ENCODE measurements around the gene TSPAN13.
A peak's percentile ranks its signal among the peaks of the same experiment; 100 is the strongest.

The TSPAN13 gene

GRCh38 chr7:16753102-16753931 lies at the start of gene TSPAN13:
Gene TSPAN13 (plus strand): TSS chr7:16753755. CDS start chr7:16753968, 213 bp downstream.
- in situ Hi-C loops (cut with HindIII; ENCODE audit: low pct_ligation_motif_present, low pct_unique_long_range_greater_than_20kb, low sequenced_read_pairs): no loop called here
- peak; percentile 91 for DNase-seq

- in situ Hi-C loops (cut with HindIII; ENCODE audit: low pct_ligation_motif_present, low pct_unique_long_range_greater_than_20kb, low sequenced_read_pairs): no loop called here
- peak; percentile 25 for DNase-seq
Observed at GRCh38 chr7:16708511-16708910, 45.0 kb upstream of the TSPAN13 start.

- DNase-seq: peak; percentile 98
- in situ Hi-C loops (cut with HindIII; ENCODE audit: low pct_ligation_motif_present, low pct_unique_long_range_greater_than_20kb, low sequenced_read_pairs): no loop called here
Observed at GRCh38 chr7:16708980-16709379, 44.6 kb upstream of the TSPAN13 start.

DNA sequence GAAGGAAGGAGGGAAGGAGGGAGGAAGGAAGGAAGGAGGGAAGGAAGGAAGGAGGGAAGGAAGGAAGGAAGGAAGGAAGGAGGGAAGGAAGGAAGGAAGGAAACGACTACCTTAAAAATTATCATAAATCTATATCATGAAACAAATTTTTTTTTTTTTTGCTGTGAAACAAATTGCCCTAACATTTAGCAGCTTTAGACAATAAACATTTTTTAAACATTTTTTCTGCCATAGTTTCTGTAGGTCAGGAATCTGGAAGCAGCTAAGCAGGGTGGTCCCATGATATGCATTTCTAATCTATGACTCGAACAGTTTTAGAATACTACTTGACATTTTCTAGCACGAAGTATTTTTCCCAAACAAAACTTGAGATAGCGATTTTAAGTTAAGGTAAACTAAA lies 42.9 kb upstream of the TSPAN13 start:
- in situ Hi-C loops (cut with HindIII; ENCODE audit: low pct_ligation_motif_present, low pct_unique_long_range_greater_than_20kb, low sequenced_read_pairs): no loop called here
- no peak for DNase-seq

DNA sequence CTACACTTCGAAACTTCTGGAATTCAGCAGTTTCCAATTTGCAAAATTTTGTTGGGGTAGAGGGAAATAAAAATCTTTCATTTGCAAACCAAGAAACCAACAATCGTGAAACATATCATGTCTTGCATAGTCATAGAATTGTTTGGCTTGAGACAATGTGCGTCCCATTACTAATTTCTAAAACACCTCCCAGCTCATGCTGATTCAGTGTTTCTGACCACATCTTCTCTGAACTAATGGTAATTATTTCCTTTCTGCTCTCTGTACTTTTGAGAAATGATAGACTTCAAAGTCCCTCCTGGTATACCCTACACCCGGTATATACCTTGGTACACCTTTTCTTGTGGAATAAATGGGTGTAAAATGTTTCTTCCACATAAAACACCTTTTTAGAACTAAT lies 41.8 kb upstream of the TSPAN13 start:
- in situ Hi-C loops (cut with HindIII; ENCODE audit: low pct_ligation_motif_present, low pct_unique_long_range_greater_than_20kb, low sequenced_read_pairs): no loop called here
- peak; percentile 31 for DNase-seq

- peak; percentile 96 for DNase-seq
- in situ Hi-C loops (cut with HindIII; ENCODE audit: low pct_ligation_motif_present, low pct_unique_long_range_greater_than_20kb, low sequenced_read_pairs): no loop called here
Observed at GRCh38 chr7:16712916-16713315, 40.6 kb upstream of the TSPAN13 start.

DNA sequence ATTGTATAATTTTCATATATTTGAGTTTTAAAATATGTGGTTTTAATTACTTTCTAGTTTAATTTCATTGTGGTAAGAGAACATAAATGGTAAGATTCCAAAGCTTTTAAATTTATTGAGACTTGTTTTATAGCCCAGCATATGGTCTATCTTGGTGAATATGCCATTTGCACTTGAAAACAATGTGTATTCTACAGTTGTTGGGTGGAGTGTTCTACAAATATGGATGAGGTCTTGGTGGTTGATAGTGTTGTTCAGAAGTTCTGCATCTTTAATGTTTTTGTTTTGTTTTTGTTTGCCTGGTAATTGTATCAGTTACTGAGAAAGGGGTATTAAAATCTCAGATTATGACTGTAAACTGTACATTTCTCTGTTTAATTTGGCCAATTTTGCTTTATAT lies 37.6 kb upstream of the TSPAN13 start:
- in situ Hi-C loops (cut with HindIII; ENCODE audit: low pct_ligation_motif_present, low pct_unique_long_range_greater_than_20kb, low sequenced_read_pairs): no loop called here
- DNase-seq: no peak

DNA sequence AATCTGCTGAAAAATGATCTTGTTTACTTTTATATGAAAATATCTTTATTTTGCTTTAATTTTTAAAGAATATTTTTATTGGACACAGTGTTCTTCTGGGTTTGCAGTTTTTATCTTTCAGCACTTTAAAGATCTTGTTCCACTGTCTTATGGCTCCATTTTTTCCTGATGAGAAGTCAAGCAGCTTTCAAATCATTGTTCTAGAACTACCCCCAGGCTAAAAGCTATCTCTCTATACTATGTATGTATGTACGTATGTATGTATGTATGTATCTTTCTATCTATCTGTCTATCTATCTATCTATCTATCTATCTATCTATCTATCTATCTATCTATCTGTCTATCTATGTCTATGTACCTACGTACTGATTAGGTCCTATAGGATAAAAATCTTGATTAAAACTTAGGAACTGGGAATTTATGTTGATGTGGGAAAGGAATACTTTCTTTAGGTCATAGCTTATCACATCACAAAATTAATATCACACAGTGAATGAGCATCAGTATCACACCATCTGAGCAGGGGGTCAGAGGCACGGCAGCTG lies 35.4 kb upstream of the TSPAN13 start:
- in situ Hi-C loops (cut with HindIII; ENCODE audit: low pct_ligation_motif_present, low pct_unique_long_range_greater_than_20kb, low sequenced_read_pairs): no loop called here
- DNase-seq: no peak

- in situ Hi-C loops (cut with HindIII; ENCODE audit: low pct_ligation_motif_present, low pct_unique_long_range_greater_than_20kb, low sequenced_read_pairs): no loop called here
- DNase-seq: no peak
Observed at GRCh38 chr7:16719699-16720098, 33.9 kb upstream of the TSPAN13 start.

DNA sequence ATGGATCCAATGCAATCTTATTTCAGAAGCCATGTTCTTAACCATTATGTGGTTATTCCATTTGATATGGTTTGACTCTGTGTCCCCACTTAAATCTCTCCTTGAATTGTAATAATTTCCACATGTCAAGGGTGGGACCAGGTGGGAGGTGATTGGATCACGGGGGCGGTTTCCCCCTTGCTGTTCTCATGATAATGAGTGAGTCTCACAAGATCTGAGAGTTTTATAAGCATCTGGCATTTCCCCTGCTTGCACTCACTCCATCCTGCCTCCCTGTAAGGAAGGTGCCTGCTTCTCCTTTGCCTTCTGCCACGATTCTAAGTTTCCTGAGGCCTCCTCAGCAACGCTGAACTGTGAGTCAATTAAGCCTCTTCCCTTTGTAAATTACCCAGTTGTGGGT lies 32.0 kb upstream of the TSPAN13 start:
- in situ Hi-C loops (cut with HindIII; ENCODE audit: low pct_ligation_motif_present, low pct_unique_long_range_greater_than_20kb, low sequenced_read_pairs): no loop called here

GRCh38 chr7:16724344-16724743 lies 29.2 kb upstream of the TSPAN13 start:
- in situ Hi-C loops (cut with HindIII; ENCODE audit: low pct_ligation_motif_present, low pct_unique_long_range_greater_than_20kb, low sequenced_read_pairs): no loop called here
- DNase-seq: no peak

More for the DNA sequence above, 32.0 kb upstream of the TSPAN13 start:
- DNase-seq: no peak

- in situ Hi-C loops (cut with HindIII; ENCODE audit: low pct_ligation_motif_present, low pct_unique_long_range_greater_than_20kb, low sequenced_read_pairs): no loop called here
- no peak for DNase-seq
Observed at GRCh38 chr7:16726189-16726588, 27.4 kb upstream of the TSPAN13 start.

DNA sequence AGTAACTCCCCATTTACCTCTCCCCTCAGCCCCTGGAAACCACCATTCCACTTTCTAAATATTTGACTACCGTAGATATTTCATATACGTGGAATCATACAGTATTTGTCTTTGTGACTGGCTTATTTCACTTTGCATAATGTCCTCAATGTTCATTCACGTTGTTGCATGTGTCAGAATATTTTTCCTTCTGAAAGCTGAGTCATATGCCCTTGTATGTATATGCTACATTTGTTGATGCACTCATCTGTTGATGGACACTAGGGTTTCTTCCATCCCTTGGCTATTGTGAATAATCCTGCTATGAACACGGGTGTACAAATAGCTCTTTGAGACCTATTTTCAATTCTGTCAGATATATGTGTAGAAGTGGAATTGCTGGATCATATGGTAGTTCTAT lies 25.8 kb upstream of the TSPAN13 start:
- in situ Hi-C loops (cut with HindIII; ENCODE audit: low pct_ligation_motif_present, low pct_unique_long_range_greater_than_20kb, low sequenced_read_pairs): no loop called here
- no peak for DNase-seq

DNA sequence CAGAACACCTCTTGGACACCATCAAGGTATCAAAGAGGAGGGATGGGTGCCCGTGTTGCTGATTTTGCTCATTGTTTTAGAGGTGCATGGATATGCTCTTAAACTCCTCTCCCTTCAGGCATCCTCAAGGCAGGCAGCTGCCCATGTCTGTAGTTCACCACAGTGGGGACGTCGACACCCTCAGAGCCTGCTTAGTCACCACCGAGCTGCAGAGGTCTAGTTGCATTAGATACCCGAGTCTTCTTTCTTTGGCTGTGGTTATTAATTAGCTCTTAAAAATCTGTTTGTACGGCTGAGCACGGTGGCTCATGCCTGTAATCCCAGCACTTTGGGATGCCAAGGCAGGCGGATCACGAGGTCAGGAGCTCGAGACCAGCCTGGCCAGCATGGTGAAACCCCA lies 24.7 kb upstream of the TSPAN13 start:
- in situ Hi-C loops (cut with HindIII; ENCODE audit: low pct_ligation_motif_present, low pct_unique_long_range_greater_than_20kb, low sequenced_read_pairs): no loop called here
- no peak for DNase-seq

- DNase-seq: no peak
- in situ Hi-C loops (cut with HindIII; ENCODE audit: low pct_ligation_motif_present, low pct_unique_long_range_greater_than_20kb, low sequenced_read_pairs): no loop called here
Observed at GRCh38 chr7:16729541-16729940, 24.0 kb upstream of the TSPAN13 start.

- no peak for DNase-seq
- in situ Hi-C loops (cut with HindIII; ENCODE audit: low pct_ligation_motif_present, low pct_unique_long_range_greater_than_20kb, low sequenced_read_pairs): no loop called here
Observed at GRCh38 chr7:16730937-16731336, 22.6 kb upstream of the TSPAN13 start.

- DNase-seq: no peak
- in situ Hi-C loops (cut with HindIII; ENCODE audit: low pct_ligation_motif_present, low pct_unique_long_range_greater_than_20kb, low sequenced_read_pairs): no loop called here
Observed at GRCh38 chr7:16732828-16733227, 20.7 kb upstream of the TSPAN13 start.

GRCh38 chr7:16734148-16734726 lies 19.3 kb upstream of the TSPAN13 start:
- DNase-seq: no peak
- in situ Hi-C loops (cut with HindIII; ENCODE audit: low pct_ligation_motif_present, low pct_unique_long_range_greater_than_20kb, low sequenced_read_pairs): no loop called here

GRCh38 chr7:16735020-16735419 lies 18.5 kb upstream of the TSPAN13 start:
- no peak for DNase-seq

More at GRCh38 chr7:16735020-16735419, 18.5 kb upstream of the TSPAN13 start:
- in situ Hi-C loops (cut with HindIII; ENCODE audit: low pct_ligation_motif_present, low pct_unique_long_range_greater_than_20kb, low sequenced_read_pairs): no loop called here
